HG03095 (cell line): Measurements from ENCODE around the gene DHX40.
"Not testable (repeated sequence)": the region's sequence is repeated elsewhere in the genome, so short reads cannot be mapped to it uniquely, and the experiment has no call there.

ENCODE experiments used
- ATAC-seq: cut with Tn5 transposase; IDR thresholded peaks from one replicate; pipeline ENCODE4 v1.9.1; 2021; ENCODE audit warnings: moderate library complexity; ENCODE audit not compliant: unreplicated experiment

Gene DHX40

DNA sequence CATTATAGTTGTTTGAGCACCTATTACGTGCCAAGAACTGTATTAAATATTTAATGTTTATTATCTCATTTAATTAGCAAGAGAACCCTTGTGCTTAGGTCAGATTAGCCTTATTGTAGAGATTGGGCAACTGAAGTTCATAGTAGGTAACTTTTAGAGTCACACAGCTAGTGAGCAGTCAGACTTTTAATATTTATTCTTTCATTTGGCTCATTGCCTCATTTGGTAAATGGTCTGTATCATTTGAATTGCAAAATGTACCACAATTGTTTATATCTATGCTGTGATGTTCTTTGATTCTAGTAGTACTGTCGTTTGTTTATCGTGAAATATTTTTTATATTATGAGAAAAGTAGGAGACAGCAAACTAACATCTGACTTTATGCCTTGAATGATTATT lies 61.9 kb downstream of the DHX40 start:
- no peak for ATAC-seq

DNA sequence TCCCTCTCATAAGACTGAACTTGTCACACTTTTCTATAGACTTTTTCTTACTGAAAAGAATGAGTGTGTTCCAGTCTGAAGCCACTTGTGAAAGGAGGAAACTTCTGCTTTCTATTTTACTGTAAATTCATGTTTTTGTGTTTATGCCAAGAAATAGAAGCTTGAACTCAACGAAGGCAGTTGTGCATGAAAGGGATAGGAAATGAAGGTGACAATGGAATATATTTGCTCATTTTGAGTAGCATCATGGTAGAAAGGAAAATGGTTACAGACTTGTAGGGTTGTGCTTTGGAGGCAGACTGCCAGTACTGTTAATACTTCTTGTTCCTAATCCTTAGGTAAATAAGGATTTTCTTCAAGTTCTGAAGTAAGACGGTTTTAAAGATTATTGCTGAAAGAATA lies 62.4 kb downstream of the DHX40 start:
- ATAC-seq: no peak

DNA sequence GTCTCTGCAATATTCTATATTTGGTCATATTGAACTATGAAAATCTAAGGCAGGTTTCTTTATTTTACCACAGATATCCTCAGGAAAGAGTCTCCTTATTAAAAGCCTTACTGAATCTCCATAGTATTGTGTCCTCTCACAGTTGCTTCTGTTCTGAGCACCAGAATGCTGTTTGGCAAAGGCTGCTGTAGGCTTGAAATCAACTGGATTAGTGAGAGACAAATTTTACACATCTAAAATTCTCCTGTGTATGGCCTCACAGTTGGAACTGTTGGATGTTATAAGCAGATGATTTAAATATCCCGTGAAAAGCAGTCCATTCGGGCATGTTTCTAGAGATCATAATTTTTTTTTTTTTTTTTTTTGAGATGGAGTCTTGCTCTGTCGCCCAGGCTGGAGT lies 63.8 kb downstream of the DHX40 start:
- no peak for ATAC-seq

DNA sequence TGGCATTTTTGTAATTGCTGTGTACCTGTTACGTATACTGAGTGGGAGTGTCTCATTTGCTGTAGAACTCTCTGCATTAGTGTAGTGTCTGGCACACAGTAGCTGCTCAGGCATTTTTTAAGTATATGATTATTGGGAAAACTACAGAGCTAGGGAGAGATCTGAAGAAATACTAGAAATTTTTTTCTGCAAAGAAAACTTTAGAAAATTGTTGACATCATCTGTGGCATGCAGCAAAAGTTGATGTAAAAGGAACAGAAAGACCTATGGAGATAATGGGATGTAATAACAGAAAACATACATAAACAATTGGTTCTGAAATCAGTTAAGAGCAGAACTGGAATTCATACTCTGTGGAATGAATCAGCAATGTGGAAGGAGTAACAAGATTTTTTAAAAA lies 65.9 kb downstream of the DHX40 start:
- no peak for ATAC-seq

DNA sequence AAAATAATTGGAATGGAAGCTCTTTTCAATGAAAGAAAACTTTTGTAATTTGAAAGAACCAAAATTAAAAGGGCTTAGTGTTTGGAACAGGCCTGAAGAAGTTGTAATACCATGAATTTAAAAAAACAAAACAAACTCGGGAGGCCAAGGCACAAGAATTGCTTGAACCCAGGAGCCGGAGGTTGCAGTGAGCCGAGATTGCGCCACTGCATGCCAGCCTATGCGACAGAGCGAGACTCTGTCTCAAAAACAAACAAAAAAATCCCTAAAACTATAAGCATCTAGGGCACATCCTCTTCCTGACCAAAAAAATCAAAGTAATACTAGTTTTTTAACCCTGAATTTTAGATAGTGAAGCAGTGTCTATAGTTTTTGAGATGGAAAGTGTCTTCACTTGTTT lies 67.0 kb downstream of the DHX40 start:
- no peak for ATAC-seq

DNA sequence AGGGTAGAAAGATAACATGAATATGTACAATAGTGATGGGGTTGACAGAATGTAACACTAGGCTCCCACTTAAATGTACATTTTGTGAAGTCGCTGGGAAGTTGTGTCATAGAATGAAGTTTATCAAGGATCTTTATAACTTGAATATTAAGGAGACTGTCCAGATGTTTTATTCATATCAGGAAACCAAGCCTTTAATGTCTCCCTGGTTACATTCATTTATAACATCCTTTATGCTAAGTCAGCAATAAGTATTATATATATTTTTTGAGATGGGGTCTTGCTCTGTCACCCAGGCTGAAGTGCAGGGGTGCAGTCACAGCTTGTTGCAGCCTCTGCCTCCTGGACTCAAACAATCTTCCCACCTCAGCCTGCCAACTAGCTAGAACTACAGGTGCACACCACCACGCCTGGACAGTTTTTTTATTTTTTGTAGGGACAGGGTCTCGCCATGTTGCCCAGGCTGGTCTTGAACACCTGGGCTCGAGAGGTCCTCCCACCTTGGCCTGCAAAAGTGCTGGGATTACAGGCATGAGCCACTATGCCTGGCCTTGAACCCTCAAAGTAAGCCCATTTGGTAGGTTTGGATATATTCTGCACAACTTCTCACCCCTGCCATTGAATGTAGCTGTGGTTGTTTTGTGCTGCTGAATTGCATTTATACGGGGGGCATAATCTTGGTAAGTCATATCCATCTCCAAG lies 68.4 kb downstream of the DHX40 start:
- no peak for ATAC-seq

DNA sequence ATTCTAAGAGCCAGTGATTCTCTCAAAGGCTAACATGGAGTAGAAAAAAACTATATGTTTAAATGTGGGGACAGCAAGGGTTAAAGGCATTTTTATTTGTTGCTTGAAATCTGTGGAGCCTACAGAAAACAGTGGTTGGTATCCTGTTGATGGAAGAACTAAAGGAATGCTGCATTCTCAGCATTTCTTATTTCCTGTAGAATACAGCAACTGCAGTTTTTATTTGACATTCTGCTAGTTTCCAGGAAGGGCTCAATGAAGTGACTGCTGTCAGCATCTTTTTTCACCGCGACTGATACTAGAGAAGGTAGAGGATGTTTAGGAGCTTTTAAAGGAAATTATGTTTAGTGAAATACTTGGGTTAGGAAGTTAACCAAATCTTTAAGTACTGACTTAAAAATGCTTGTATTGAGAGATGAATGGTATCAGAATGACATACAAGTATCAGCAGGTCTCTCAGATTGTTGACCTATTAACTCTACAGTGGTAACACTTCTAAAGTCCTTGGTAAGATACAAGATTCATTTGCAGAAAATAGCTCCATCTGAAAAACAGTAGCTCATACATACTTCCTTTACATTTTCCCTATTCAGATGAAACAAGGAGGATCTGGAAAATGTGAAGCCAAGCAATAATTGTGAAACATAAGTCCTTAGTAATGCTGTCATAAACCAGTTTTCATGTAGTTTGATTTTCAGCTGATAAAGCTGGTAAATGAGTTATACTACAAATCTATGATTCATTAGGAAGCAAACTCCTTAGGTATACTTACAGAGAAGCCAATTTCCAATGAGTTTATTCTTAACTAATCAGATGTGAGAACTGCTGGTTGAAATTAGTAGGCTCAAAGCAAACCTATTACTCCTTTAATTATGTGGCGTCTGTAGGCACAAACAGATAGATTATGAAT lies 69.5 kb downstream of the DHX40 start:
- ATAC-seq: no peak

DNA sequence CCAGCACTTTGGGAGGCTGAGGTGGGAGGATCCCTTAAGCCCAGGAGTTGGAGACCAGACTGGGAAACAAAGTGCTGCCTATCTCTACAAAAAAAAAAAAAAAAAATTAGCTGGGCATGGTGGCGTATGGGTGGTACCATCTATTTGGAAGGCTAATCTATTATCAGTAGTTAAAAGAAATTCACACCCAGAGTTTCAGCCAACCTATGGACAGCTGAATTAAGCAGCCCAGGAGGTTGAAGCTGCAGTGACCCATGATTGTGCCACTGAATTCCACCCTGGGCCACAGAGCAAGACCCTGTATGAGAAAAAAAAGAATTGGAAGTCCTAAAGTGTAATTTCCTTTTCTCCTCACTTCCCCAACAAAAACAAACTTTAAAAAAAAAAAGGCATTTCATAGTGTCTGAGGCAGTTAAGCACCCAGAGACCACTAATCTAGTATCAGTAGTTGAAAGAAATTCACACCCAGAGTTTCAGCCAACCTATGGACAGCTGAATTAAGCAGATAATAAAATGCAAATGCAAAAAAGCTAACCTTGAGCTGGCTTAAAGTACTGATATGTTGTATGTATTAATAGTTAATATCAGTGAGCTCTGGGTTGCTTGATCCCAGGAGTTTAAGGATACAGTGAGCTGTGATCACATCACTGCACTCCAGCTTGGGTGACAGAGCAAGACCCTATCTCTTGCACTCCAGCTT lies 72.4 kb downstream of the DHX40 start:
- no peak for ATAC-seq

DNA sequence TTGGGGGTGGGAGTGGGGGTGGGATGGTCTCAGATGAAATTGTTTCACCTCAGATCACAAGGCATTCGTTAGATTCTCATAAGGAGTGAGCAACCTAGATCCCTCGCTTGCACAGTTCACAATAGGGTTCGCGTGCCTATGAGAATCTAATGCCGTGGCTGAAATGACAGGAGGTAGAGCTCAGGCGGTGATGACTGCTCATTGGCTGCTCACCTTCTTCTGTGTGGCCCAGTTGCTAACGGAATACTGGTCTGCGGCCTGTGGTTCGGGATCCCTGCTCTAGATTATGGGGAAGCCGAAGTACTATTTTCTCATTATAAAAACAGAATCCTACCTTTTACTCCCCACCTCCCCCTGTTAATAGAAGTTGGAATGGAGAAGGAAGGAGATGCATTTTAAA lies 73.1 kb downstream of the DHX40 start:
- ATAC-seq: no peak

DNA sequence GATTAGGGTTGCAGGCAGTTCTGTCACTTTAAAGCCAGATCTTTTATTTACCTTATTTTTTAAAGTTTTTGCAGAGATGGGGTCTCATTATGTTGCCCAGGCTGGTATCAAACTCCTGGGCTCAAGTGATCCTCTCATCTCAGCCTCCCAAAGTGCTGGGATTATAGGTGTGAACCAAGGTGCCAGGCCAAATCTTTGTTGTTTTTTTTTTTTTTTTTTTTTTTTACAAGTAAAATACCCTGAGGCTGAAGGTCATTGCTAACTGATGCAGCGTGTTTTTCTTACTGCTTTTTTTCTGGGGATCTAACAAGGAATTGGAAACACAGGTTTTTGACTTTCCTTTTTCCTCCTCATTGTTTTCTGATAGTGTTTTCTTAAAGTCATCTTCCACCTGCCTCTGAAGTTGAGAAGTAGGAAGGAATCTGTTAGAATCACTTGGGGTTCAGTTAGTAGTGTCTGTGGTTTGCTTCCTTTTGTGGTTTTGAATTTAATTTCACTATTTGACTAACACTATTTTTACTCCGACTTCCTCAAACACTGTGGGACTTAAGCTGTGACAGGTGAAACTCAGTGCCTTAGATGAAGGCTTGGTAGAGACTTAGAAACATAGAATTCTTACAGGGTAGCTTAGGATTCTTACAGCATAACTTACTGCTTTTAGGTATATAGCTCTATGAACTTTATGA lies 76.5 kb downstream of the DHX40 start:
- ATAC-seq: peak; percentile 94

DNA sequence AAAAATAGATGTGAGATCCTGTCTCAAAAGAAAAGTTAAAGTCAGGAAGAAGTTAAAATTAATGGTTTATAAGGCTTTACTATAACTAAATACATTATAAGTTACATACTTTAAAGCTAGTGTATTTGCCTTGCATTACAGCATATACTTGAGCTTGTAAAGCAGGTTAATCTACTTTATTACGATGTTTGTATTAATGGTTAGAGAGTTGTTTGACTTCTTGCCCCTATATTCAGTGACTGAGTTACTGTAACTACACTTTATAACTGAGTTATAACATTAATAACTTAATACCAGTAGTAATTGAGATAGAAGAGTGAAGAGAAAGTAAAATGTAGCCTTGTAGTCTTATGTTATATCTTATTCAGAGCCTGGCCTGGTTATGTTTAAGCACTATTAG lies 77.2 kb downstream of the DHX40 start:
- ATAC-seq: no peak

DNA sequence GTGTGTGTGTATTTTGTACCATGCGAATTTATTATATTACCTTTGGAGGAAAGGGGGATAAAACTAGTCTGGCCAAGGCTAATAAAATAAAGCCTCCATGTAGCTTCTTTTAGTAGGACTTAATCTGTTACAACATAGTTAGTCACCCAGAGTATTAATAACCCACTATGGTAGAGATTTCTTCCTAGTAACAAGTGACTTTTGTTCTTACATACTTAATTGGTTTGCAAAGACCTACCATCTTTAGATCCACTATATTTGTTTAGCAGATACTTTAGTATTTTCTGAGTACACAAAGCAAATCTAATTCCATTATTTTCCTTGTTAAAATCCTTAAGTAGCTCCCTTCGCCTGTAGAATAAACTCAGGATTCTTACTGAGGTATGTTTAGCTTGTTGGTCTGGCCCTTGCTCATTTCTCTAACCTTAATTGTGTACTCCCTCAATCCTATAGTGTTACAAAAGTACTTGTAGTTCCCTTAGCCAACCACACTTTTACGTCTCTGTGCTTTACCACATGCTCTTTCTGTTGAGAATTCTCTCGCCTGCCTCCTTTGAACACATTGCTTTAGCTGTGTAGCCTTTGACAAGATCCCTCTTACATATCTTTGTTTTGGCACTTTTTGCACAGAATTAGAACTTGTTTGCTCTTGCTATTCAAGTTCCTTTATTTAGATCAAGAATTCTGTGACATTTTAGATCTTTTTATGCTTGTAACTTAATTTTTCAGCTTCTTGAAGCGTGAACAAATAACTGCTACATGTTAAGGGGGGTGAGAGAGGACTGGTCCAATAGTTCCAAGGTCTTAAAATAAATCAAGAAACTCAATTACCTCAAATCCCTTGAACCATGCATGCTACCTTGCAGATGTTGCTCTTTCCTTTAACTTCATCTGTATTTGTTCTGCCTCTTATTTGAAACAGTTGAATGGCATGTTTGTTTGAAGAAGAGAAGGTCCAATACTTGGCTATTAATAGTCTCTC lies 78.0 kb downstream of the DHX40 start:
- ATAC-seq: no peak

DNA sequence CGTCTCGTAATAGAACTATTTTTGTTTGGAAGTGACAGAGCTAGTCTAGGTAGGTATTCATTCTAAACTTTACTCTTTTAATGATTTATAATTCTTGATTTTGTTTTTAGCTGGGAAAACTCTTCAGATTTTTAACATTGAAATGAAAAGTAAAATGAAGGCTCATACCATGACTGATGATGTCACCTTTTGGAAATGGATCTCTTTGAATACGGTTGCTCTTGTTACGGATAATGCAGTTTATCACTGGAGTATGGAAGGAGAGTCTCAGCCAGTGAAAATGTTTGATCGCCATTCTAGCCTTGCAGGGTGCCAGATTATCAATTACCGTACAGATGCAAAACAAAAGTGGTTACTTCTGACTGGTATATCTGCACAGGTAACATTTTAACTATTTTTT lies 81.9 kb downstream of the DHX40 start:
- no peak for ATAC-seq

DNA sequence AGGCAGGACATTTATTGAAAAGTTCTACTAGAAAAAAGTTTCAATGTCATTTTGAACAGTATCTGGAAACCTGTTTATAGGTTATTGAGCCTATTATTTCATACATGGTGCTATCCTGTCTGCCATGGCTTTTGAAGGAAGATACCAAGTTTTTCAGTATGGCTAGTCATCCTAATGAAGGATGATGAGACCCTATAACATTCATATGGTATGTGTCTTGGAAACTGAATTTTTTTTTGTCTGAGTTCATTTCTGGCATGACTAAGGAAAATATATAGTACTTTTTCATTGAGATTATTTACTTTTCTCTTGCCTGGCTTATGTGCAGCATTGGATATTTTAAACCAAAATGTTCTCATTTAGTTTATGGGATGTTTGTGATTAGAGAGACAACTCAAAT lies 84.5 kb downstream of the DHX40 start:
- no peak for ATAC-seq

DNA sequence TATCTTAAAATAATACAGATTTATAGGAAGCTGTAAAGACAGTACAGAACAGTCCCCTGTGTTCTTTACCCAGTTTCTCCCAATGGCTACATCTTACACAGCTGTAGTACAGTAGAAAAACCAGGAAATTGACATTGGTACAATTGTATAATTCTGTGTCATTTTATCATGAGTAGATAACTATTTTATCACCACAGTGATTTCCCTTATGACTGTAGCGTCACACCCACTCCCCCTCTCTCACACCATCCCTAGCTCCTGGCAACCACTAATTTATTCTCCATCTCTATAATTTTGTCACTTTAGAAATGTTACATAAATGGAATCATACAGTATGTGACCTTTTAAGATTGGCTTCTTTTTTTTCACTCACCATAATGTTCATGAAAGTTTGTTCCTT lies 85.2 kb downstream of the DHX40 start:
- ATAC-seq: no peak

DNA sequence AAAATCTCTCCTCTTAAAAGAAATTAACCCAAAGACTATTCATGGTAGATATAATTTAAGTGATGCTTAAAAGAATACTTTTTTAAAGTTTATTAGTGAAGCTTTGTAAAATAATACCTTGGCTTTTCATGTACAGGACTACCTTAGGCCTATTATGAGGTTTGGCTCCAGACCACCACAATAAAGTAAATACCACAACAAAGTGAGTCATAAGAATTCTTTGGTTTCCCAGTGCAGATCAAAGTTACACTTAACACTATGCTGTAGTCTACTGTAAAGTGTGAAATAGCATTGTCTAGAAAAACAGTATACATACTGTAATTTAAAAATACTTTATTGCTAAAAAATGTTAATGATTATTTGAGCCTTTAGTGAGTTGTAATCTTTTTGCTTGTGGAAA lies 85.9 kb downstream of the DHX40 start:
- ATAC-seq: no peak

DNA sequence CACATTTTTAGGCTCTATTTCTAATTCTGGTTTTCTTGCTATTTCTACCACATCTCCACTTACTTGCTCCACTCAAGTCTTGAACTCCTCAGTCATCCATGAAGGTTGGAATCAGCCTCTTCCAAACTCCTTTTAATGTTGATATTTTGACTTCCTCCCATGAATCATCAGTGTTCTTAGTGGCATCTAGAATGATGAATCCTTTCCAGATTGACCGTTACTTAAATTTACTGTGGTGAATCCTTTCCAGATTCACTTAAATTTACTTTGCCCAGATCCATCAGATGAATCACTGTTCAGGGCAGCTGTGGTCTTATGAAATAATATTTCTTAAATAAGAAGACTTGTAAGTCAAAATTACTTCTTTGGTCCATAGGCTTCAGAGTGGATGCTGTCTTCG lies 86.7 kb downstream of the DHX40 start:
- no peak for ATAC-seq

DNA sequence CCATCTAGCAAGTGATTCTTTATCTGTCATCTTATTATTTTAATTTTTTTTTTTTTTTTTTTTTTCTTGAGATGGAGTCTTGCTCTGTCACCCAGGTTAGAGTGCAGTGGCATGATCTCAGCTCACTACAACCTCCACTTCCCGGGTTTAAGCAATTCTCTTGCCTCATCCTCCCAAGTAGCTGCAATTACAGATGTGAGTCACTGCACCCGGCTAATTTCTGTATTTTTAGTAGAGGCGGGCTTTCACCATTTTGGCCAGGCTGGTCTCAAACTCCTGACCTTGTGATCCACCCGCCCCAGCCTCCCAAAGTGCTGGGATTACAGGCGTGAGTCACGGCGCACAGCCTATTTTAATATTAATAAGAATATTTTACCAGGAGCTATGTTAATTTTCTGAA lies 91.2 kb downstream of the DHX40 start:
- ATAC-seq: not testable (repeated sequence)
